ENCODE data around the gene AFAP1L2. TPM values are rescaled to one million over a fixed set of nuclear protein-coding genes. Genes with fewer than 3 reads are reported as not detected.

AFAP1L2 gene
- total RNA-seq, 2 experiments from 2014 or later: 2.3 to 8.6 TPM

- Histone ChIP-seq H3K4me2 (ENCODE audit: low read length) (no peak overlapping the region), H3K79me2 (ENCODE audit: insufficient read depth, low read depth, low read length) (no peaks in the 10 kb centered on the region), H3K36me3 (ENCODE audit: insufficient read depth, low read length) (no peaks in the 10 kb centered on the region), H3K9me3 (ENCODE audit: low read length) (no peaks in the 10 kb centered on the region), H3K4me3 (ENCODE audit: low read depth, low read length, poor library complexity, severe bottlenecking) (no peak overlapping the region), H2AFZ (ENCODE audit: low read length) (no peak overlapping the region), H3K9me2 (ENCODE audit: insufficient read depth, low read length) (no peaks in the 10 kb centered on the region), H3K27ac (ENCODE audit: low read depth, low read length, poor library complexity, severe bottlenecking) (no peak overlapping the region), H3K4me1 (ENCODE audit: insufficient read depth, low read length, poor library complexity, severe bottlenecking) (no peaks in the 10 kb centered on the region), H4K20me1 (ENCODE audit: insufficient read depth, low read length) (no peaks in the 10 kb centered on the region)
- no TSS peak for BruUV-seq (replicated peaks)
- ChIA-PET POLR2A (no interaction called here), CTCF (ENCODE audit: unreplicated experiment) (interaction anchor here (1.1 kb wide), 1 partner anchor 11 kb away, joined by 4 read pairs; no protein-coding TSS in a partner anchor)
- intact Hi-C loops (cut with micrococcal nuclease; ENCODE audit: unreplicated experiment): no loop called here
- DNase-seq (ENCODE audit: low spot score): peak; percentile 8
- TF ChIP-seq EZH2phosphoT487 (IDR thresholded peaks at IDR 0.05; ENCODE audit: borderline replicate concordance, low read depth, low read length) (no peak), CTCF (conservative IDR thresholded peaks at IDR 0.05; ENCODE audit: low read length) (0 out of 2 replicates have a peak, but pooled peaks have one; percentile 16)
Measured at GRCh38 chr10:114386452-114386851, 17.9 kb downstream of the AFAP1L2 start.

GRCh38 chr10:114385557-114385956 is 18.7 kb downstream of the AFAP1L2 start:
- Histone ChIP-seq H3K9me2 (ENCODE audit: insufficient read depth, low read length) (no peaks in the 10 kb centered on the region), H3K9me3 (ENCODE audit: low read length) (no peaks in the 10 kb centered on the region), H4K20me1 (ENCODE audit: insufficient read depth, low read length) (no peaks in the 10 kb centered on the region), H2AFZ (ENCODE audit: low read length) (no peak overlapping the region), H3K4me2 (ENCODE audit: low read length) (no peak overlapping the region), H3K4me3 (ENCODE audit: low read depth, low read length, poor library complexity, severe bottlenecking) (no peak overlapping the region), H3K79me2 (ENCODE audit: insufficient read depth, low read depth, low read length) (no peaks in the 10 kb centered on the region), H3K36me3 (ENCODE audit: insufficient read depth, low read length) (no peaks in the 10 kb centered on the region), H3K27ac (ENCODE audit: low read depth, low read length, poor library complexity, severe bottlenecking) (no peak overlapping the region), H3K4me1 (ENCODE audit: insufficient read depth, low read length, poor library complexity, severe bottlenecking) (no peaks in the 10 kb centered on the region)
- intact Hi-C loops (cut with micrococcal nuclease; ENCODE audit: unreplicated experiment): no loop called here
- no peak for DNase-seq (ENCODE audit: low spot score)
- no peak for TF ChIP-seq CTCF (conservative IDR thresholded peaks at IDR 0.05; ENCODE audit: low read length)
- no peak for TF ChIP-seq EZH2phosphoT487 (IDR thresholded peaks at IDR 0.05; ENCODE audit: borderline replicate concordance, low read depth, low read length)
- BruUV-seq (replicated peaks): no TSS peak
- ChIA-PET CTCF (ENCODE audit: unreplicated experiment) (no interaction called here), POLR2A (no interaction called here)

DNA sequence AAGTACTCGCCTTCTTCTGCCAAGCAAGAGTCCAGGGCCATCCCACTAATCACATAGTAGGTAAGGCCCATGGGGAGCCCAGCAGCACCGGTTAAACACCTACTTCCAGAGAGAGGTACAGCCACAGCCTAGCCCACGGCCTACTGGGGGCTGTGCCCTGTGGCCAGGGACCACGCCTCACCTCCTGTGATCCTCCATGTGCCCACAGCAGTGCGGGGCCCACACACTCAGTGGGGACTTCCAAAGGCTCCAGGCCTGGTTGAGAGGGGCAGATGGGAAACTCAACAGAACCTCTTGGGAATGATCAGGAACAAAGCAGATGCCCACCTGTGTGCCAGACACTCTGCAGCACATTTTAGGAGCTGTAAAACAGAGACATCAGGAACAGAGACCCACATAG is 19.7 kb downstream of the AFAP1L2 start:
- Histone ChIP-seq H3K9me3 (ENCODE audit: low read length) (no peaks in the 10 kb centered on the region), H3K36me3 (ENCODE audit: insufficient read depth, low read length) (no peaks in the 10 kb centered on the region), H3K27ac (ENCODE audit: low read depth, low read length, poor library complexity, severe bottlenecking) (no peak overlapping the region), H3K79me2 (ENCODE audit: insufficient read depth, low read depth, low read length) (no peaks in the 10 kb centered on the region), H4K20me1 (ENCODE audit: insufficient read depth, low read length) (no peaks in the 10 kb centered on the region), H2AFZ (ENCODE audit: low read length) (no peak overlapping the region), H3K4me3 (ENCODE audit: low read depth, low read length, poor library complexity, severe bottlenecking) (no peak overlapping the region), H3K4me1 (ENCODE audit: insufficient read depth, low read length, poor library complexity, severe bottlenecking) (no peaks in the 10 kb centered on the region), H3K9me2 (ENCODE audit: insufficient read depth, low read length) (no peaks in the 10 kb centered on the region), H3K4me2 (ENCODE audit: low read length) (no peak overlapping the region)
- intact Hi-C loops (cut with micrococcal nuclease; ENCODE audit: unreplicated experiment): no loop called here
- TF ChIP-seq CTCF (conservative IDR thresholded peaks at IDR 0.05; ENCODE audit: low read length) (no peak), EZH2phosphoT487 (IDR thresholded peaks at IDR 0.05; ENCODE audit: borderline replicate concordance, low read depth, low read length) (no peak)
- ChIA-PET POLR2A (no interaction called here), CTCF (ENCODE audit: unreplicated experiment) (no interaction called here)
- no TSS peak for BruUV-seq (replicated peaks)
- DNase-seq (ENCODE audit: low spot score): no peak
